HK-2 (cell line): ENCODE data around the gene PAX4.

Experiments used
- DNase-seq: peaks from one replicate; pipeline ENCODE4 v3.0.0-alpha.2; 2018; ENCODE audit not compliant: unreplicated experiment

The PAX4 gene

GRCh38 chr7:127629268-127629854 is 11.4 kb upstream of the PAX4 start:
- DNase-seq = no peak

GRCh38 chr7:127628445-127628844 is 10.5 kb upstream of the PAX4 start:
- no peak for DNase-seq

- DNase-seq = no peak
These were observed 7.4 kb upstream of the PAX4 start for GRCh38 chr7:127625331-127625730.

GRCh38 chr7:127620406-127621233 is 2.7 kb upstream of the PAX4 start:
- no peak for DNase-seq

GRCh38 chr7:127619681-127620405 is 1.9 kb upstream of the PAX4 start:
- DNase-seq = no peak

GRCh38 chr7:127618775-127619174 is 833 bp upstream of the PAX4 start:
- no peak for DNase-seq

- no peak for DNase-seq
These were observed 1.2 kb downstream of the PAX4 start for GRCh38 chr7:127616724-127617123.

- no peak for DNase-seq
These were observed 5.7 kb downstream of the PAX4 start for GRCh38 chr7:127612263-127612662.

- no peak for DNase-seq
These were observed 8.6 kb downstream of the PAX4 start for GRCh38 chr7:127609297-127609696.

- no peak for DNase-seq
These were observed 9.5 kb downstream of the PAX4 start for GRCh38 chr7:127608446-127608845.

GRCh38 chr7:127600885-127601284 is 17.1 kb downstream of the PAX4 start:
- no peak for DNase-seq

- no peak for DNase-seq
These were observed 19.6 kb downstream of the PAX4 start for GRCh38 chr7:127598318-127598717.

GRCh38 chr7:127595737-127596136 is 22.2 kb downstream of the PAX4 start:
- no peak for DNase-seq

- DNase-seq = no peak
These were observed 23.5 kb downstream of the PAX4 start for GRCh38 chr7:127594490-127594889.

- DNase-seq = no peak
These were observed 25.4 kb downstream of the PAX4 start for GRCh38 chr7:127592550-127592949.

GRCh38 chr7:127591591-127591990 is 26.4 kb downstream of the PAX4 start:
- DNase-seq = no peak

GRCh38 chr7:127591189-127591588 is 26.8 kb downstream of the PAX4 start:
- no peak for DNase-seq

- DNase-seq = no peak
These were observed 28.0 kb downstream of the PAX4 start for GRCh38 chr7:127589896-127590295.

- peak; percentile 70 for DNase-seq
These were observed 29.1 kb downstream of the PAX4 start for GRCh38 chr7:127588697-127589482.

- peak; percentile 84 for DNase-seq
These were observed 29.8 kb downstream of the PAX4 start, which contains the start of gene ARF5 for GRCh38 chr7:127588019-127588696. ARF5 (plus strand) TSS chr7:127588411; CDS start chr7:127588499, 88 bp downstream.

- no peak for DNase-seq
These were observed 30.3 kb downstream of the PAX4 start for GRCh38 chr7:127587663-127588018.
